ENCODE results near the gene MOB1A. TPM values are rescaled to one million over a fixed set of nuclear protein-coding genes. Genes with fewer than 3 reads are reported as not detected.

MOB1A gene
- total and polyA plus RNA-seq, 2 of the 13 experiments (the other 11 are each of a cell fraction or from before 2014, with no cell fraction given) = 48.2 to 139 TPM

- TF ChIP-seq, protein P1, sequence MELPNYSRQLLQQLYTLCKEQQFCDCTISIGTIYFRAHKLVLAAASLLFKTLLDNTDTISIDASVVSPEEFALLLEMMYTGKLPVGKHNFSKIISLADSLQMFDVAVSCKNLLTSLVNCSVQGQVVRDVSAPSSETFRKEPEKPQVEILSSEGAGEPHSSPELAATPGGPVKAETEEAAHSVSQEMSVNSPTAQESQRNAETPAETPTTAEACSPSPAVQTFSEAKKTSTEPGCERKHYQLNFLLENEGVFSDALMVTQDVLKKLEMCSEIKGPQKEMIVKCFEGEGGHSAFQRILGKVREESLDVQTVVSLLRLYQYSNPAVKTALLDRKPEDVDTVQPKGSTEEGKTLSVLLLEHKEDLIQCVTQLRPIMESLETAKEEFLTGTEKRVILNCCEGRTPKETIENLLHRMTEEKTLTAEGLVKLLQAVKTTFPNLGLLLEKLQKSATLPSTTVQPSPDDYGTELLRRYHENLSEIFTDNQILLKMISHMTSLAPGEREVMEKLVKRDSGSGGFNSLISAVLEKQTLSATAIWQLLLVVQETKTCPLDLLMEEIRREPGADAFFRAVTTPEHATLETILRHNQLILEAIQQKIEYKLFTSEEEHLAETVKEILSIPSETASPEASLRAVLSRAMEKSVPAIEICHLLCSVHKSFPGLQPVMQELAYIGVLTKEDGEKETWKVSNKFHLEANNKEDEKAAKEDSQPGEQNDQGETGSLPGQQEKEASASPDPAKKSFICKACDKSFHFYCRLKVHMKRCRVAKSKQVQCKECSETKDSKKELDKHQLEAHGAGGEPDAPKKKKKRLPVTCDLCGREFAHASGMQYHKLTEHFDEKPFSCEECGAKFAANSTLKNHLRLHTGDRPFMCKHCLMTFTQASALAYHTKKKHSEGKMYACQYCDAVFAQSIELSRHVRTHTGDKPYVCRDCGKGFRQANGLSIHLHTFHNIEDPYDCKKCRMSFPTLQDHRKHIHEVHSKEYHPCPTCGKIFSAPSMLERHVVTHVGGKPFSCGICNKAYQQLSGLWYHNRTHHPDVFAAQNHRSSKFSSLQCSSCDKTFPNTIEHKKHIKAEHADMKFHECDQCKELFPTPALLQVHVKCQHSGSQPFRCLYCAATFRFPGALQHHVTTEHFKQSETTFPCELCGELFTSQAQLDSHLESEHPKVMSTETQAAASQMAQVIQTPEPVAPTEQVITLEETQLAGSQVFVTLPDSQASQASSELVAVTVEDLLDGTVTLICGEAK (IDR thresholded peaks at IDR 0.05) = no peak
- TF ChIP-seq, protein P1 (CRISPR knock-in tag; IDR thresholded peaks at IDR 0.05) = peak; percentile 82
- TF ChIP-seq SATB2 (CRISPR knock-in tag; IDR thresholded peaks at IDR 0.05) (peak; percentile 60), NFKBIZ (CRISPR knock-in tag; IDR thresholded peaks at IDR 0.05) (peak; percentile 72), HOXA5 (CRISPR knock-in tag; IDR thresholded peaks at IDR 0.05) (peak; percentile 89), EZH2 (conservative IDR thresholded peaks at IDR 0.05; ENCODE audit: low read depth, low read length) (no peak), RAD21 (CRISPR knock-in tag; IDR thresholded peaks at IDR 0.05) (peak; percentile 58; the same call in 1 of the 2 replicates), ELF4 (CRISPR knock-in tag; IDR thresholded peaks at IDR 0.05; ENCODE audit: borderline replicate concordance) (no peak; the same call in 1 of the 2 replicates), ZNF432 (CRISPR knock-in tag; IDR thresholded peaks at IDR 0.05; ENCODE audit: borderline replicate concordance) (no peak), ZNF510 (CRISPR knock-in tag; IDR thresholded peaks at IDR 0.05; ENCODE audit: low read depth) (no peak; the same call in 1 of the 2 replicates), RORA (CRISPR knock-in tag; IDR thresholded peaks at IDR 0.05) (no peak), ARNT2 (CRISPR knock-in tag; IDR thresholded peaks at IDR 0.05; ENCODE audit: low read depth) (peak; percentile 77; the same call in 1 of the 2 replicates), ZNF225 (CRISPR knock-in tag; IDR thresholded peaks at IDR 0.05) (peak; percentile 82), ZBTB20 (CRISPR knock-in tag; IDR thresholded peaks at IDR 0.05; ENCODE audit: borderline replicate concordance, low read depth) (peak; percentile 88; the same call in 1 of the 2 replicates)
- TF ChIP-seq, protein P2, sequence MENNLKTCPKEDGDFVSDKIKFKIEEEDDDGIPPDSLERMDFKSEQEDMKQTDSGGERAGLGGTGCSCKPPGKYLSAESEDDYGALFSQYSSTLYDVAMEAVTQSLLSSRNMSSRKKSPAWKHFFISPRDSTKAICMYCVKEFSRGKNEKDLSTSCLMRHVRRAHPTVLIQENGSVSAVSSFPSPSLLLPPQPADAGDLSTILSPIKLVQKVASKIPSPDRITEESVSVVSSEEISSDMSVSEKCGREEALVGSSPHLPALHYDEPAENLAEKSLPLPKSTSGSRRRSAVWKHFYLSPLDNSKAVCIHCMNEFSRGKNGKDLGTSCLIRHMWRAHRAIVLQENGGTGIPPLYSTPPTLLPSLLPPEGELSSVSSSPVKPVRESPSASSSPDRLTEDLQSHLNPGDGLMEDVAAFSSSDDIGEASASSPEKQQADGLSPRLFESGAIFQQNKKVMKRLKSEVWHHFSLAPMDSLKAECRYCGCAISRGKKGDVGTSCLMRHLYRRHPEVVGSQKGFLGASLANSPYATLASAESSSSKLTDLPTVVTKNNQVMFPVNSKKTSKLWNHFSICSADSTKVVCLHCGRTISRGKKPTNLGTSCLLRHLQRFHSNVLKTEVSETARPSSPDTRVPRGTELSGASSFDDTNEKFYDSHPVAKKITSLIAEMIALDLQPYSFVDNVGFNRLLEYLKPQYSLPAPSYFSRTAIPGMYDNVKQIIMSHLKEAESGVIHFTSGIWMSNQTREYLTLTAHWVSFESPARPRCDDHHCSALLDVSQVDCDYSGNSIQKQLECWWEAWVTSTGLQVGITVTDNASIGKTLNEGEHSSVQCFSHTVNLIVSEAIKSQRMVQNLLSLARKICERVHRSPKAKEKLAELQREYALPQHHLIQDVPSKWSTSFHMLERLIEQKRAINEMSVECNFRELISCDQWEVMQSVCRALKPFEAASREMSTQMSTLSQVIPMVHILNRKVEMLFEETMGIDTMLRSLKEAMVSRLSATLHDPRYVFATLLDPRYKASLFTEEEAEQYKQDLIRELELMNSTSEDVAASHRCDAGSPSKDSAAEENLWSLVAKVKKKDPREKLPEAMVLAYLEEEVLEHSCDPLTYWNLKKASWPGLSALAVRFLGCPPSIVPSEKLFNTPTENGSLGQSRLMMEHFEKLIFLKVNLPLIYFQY (CRISPR knock-in tag; IDR thresholded peaks at IDR 0.05; ENCODE audit: borderline replicate concordance) = peak; percentile 65; the same call in 1 of the 2 replicates
Measured at GRCh38 chr2:74198461-74199274, 20.0 kb upstream of the MOB1A start, which contains the start of gene MTHFD2 (continued).
